GM12878 (cell line): ENCODE results near the gene DSTN. TPM values are rescaled to one million over a fixed set of nuclear protein-coding genes. Genes with fewer than 3 reads are reported as not detected.

Experiments
- ATAC-seq: fragments of 200-7000 bp; cut with Tn5 transposase; 3 replicates; pipeline ENCODE4 v1.9.1; 2020; ENCODE audit warnings: mild to moderate bottlenecking, moderate library complexity
- BruUV-seq: library from RNA; stranded (reverse); fragments of 400-500 nt; replicated peaks from 2 replicates; lab custom pipeline; 2021; lab: Mats Ljungman, UMichigan
- CTCF ChIA-PET: fragments of 300-600 bp; sonication (Branson Sonifier 250); formaldehyde crosslinking; extraction: SDS; loops from one replicate; lab custom pipeline; 2021; ENCODE audit warnings: inconsistent platforms; lab: Yijun Ruan, JAX
- POLR2A ChIA-PET: fragments of 350-600 bp; formaldehyde crosslinking; extraction: SDS; loops from one replicate; lab custom pipeline; 2021; ENCODE audit warnings: inconsistent platforms; lab: Charles Lee
- RAD21 ChIA-PET: fragments of 300-600 bp; sonication (Branson Sonifier 250); formaldehyde crosslinking; loops from one replicate; lab custom pipeline; 2023; ENCODE audit warnings: antibody characterized with exemption; ENCODE audit not compliant: unreplicated experiment; lab: Charles Lee
- SMC1A ChIA-PET: fragments of 300-600 bp; sonication (Branson Sonifier 250); formaldehyde crosslinking; loops from one replicate; lab custom pipeline; 2023; ENCODE audit not compliant: unreplicated experiment, uncharacterized antibody; lab: Charles Lee
- DNase-seq: peaks from one replicate; pipeline ENCODE4 v3.0.0-alpha.2; 2011; ENCODE audit warnings: low read depth, low spot score
- FAIRE-seq: peaks from 3 replicates; lab custom pipeline; 2011; peaks lifted over from hg19 to GRCh38; lab: Jason Lieb, UNC
- H2AFZ ChIP-seq: 2 replicates; pipeline ENCODE4 v1.6.0; 2011; ENCODE audit warnings: low read depth, low read length, control low read depth; ENCODE audit not compliant: control insufficient read depth
- H3K27ac ChIP-seq: 2 replicates; pipeline ENCODE4 v1.5.1; 2011; ENCODE audit warnings: control low read depth; ENCODE audit not compliant: control insufficient read depth, insufficient read depth
- H3K27me3 ChIP-seq, 2 experiments: replicated peaks in 1 of 2; 2 replicates each; pipeline versions ENCODE4 v1.6.0 to v1.6.1; 2011; ENCODE audit warnings: low read length in 1 of 2; ENCODE audit not compliant: control insufficient read depth in 2 of 2, insufficient read depth in 2 of 2
- H3K36me3 ChIP-seq, 2 experiments: 2 replicates each; pipeline ENCODE4 v1.5.1; 2011; ENCODE audit warnings: low read length in 1 of 2; ENCODE audit not compliant: control insufficient read depth in 2 of 2, insufficient read depth in 2 of 2
- H3K4me1 ChIP-seq: 2 replicates; pipeline ENCODE4 v1.6.1; 2011; ENCODE audit warnings: mild to moderate bottlenecking, low read length, moderate library complexity, mixed read lengths; ENCODE audit not compliant: control insufficient read depth, insufficient read depth
- H3K4me2 ChIP-seq: 2 replicates; pipeline ENCODE4 v1.6.0; 2011; ENCODE audit warnings: control low read depth; ENCODE audit not compliant: control insufficient read depth, insufficient read depth
- H3K4me3 ChIP-seq: fragments of 200-600 bp; sonication (generic); 2 replicates; pipeline ENCODE4 v1.5.1; 2016
- H3K79me2 ChIP-seq: 2 replicates; pipeline ENCODE4 v1.6.0; 2011; ENCODE audit warnings: low read length; ENCODE audit not compliant: control insufficient read depth, insufficient read depth
- H3K9ac ChIP-seq: 2 replicates; pipeline ENCODE4 v1.8.0; 2011; ENCODE audit warnings: low read length, control low read depth, mixed read lengths; ENCODE audit not compliant: control insufficient read depth, insufficient read depth
- H3K9me3 ChIP-seq: replicated peaks from 3 replicates; pipeline ENCODE4 v1.5.1; 2011; ENCODE audit warnings: mild to moderate bottlenecking, low read length; ENCODE audit not compliant: control insufficient read depth, insufficient read depth
- H4K20me1 ChIP-seq: 2 replicates; pipeline ENCODE4 v1.6.0; 2011; ENCODE audit not compliant: control insufficient read depth, insufficient read depth
- DPF2 ChIP-seq: fragments of 450-650 bp; IDR thresholded peaks from 2 replicates; pipeline ENCODE4 v1.6.1; 2017; ENCODE audit warnings: mild to moderate bottlenecking
- HDAC2 ChIP-seq: fragments of 200-600 bp; sonication (generic); IDR thresholded peaks from 2 replicates; pipeline ENCODE4 v1.6.1; 2017
- NR2C2 ChIP-seq: IDR thresholded peaks from 2 replicates; pipeline ENCODE4 v1.6.1; 2011; ENCODE audit warnings: borderline replicate concordance, low read depth; ENCODE audit not compliant: control insufficient read depth, insufficient read length
- RCOR1 ChIP-seq: conservative IDR thresholded peaks from 2 replicates; pipeline ENCODE4 v1.6.1; 2012; ENCODE audit warnings: low read depth, low read length, improper control_type of control experiment
- REST ChIP-seq: IDR thresholded peaks from 2 replicates; pipeline ENCODE4 v1.6.1; 2012; ENCODE audit warnings: mild to moderate bottlenecking, low read depth, low read length
- SREBF2 ChIP-seq: IDR thresholded peaks from 2 replicates; pipeline ENCODE4 v1.6.1; 2012; ENCODE audit warnings: mild to moderate bottlenecking, low read length
- STAT1 ChIP-seq: fragments of 450-650 bp; conservative IDR thresholded peaks from 2 replicates; pipeline ENCODE4 v1.6.1; 2014; ENCODE audit warnings: antibody characterized with exemption, mild to moderate bottlenecking
- WGBS: methylation state at CpG from one replicate; pipeline ENCODE4 v1.1.6; 2016; ENCODE audit warnings: low lambda C conversion rate; ENCODE audit not compliant: insufficient replicate concordance, insufficient coverage; ENCODE audit errors: missing lambda C conversion rate; 5-methylcytosine and 5-hydroxymethylcytosine counted together
- in situ Hi-C: fragments of 300-500 bp; cut with MboI; formaldehyde crosslinking; loops from 9 replicates; pipeline ENCODE4 v1.14.3; 2018; ENCODE audit warnings: mixed read lengths
- intact Hi-C: fragments of 100-400 bp; cut with micrococcal nuclease; formaldehyde crosslinking; loops from one replicate; pipeline ENCODE4 v1.14.2; 2022; ENCODE audit not compliant: unreplicated experiment
- polyA plus RNA-seq, 11 experiments: library from polyadenylated mRNA; depleted of rRNA in 4 of 11; unstranded in 6 of 11; stranded (reverse) in 5 of 11; fragments of >200 nt; fragmentation: Nextera tagmentation in 4 of 11; fragmentation: Illumina TruSeq in 1 of 11; extraction: Ambion mirVana in 4 of 11; extraction: Trizol in 1 of 11; gene quantifications; 1 replicate in 1 of 11; 2 replicates in 10 of 11; pipeline versions ENCODE4 v1.2.1 to v1.2.3, GENCODE V29; 2011 to 2016; ENCODE audit warnings: inconsistent platforms in 2 of 11, missing spikeins in 2 of 11, low read depth in 1 of 11
- total RNA-seq, 4 experiments: library from RNA; depleted of rRNA in 3 of 4; stranded (reverse); fragments of >200 nt in 3 of 4; fragmentation: Illumina TruSeq in 1 of 4; extraction: Trizol in 1 of 4; gene quantifications; 2 replicates each; pipeline versions ENCODE4 v1.2.1 to v1.2.3, GENCODE V29; 2013 to 2021
- TF ChIP-seq, protein P1 (sequence below): fragments of 450-650 bp; IDR thresholded peaks from 2 replicates; pipeline ENCODE4 v1.6.1; 2017; ENCODE audit warnings: low read depth, mild to moderate bottlenecking, moderate library complexity
- TF ChIP-seq, protein P2 (sequence below): IDR thresholded peaks from 2 replicates; pipeline ENCODE4 v1.6.1; 2011; ENCODE audit warnings: borderline replicate concordance, low read depth, mild to moderate bottlenecking, moderate library complexity, mixed read lengths, low read length; ENCODE audit not compliant: insufficient read depth; ENCODE audit errors: extremely low read length

The DSTN gene
- total and polyA plus RNA-seq, 10 of the 15 experiments (the other 5 are each of a cell fraction or from before 2014, with no cell fraction given), result 26.7 to 137 (median 40.8) TPM

DNA sequence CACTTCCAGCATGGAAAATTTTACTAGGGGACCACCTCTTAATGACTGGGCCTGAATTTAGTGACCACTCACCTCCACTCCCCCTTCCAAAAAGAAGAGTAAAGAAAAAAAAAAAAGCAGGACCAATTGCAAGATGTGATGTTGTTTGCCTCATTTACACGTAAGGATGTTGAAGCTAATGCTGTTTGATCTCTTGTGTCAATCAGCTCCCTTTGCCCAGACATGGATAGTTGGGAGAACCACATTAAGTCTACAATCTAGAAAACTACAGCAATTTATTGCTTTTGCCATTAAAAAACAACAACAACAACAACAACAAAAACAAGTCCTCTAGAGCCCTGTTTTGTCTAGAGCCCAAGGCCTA lies 11.0 kb upstream of the DSTN start (continued):
- TF ChIP-seq, protein P1, sequence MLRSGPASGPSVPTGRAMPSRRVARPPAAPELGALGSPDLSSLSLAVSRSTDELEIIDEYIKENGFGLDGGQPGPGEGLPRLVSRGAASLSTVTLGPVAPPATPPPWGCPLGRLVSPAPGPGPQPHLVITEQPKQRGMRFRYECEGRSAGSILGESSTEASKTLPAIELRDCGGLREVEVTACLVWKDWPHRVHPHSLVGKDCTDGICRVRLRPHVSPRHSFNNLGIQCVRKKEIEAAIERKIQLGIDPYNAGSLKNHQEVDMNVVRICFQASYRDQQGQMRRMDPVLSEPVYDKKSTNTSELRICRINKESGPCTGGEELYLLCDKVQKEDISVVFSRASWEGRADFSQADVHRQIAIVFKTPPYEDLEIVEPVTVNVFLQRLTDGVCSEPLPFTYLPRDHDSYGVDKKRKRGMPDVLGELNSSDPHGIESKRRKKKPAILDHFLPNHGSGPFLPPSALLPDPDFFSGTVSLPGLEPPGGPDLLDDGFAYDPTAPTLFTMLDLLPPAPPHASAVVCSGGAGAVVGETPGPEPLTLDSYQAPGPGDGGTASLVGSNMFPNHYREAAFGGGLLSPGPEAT, result no peak
- TF ChIP-seq RCOR1 (no peak), STAT1 (no peak), DPF2 (no peak), NR2C2 (no peak), HDAC2 (no peak), REST (no peak)
- TF ChIP-seq, all 136 proteins: peak for 0

GRCh38 chr20:17559338-17559737 lies 10.5 kb upstream of the DSTN start:
- no peak for DNase-seq
- Histone ChIP-seq H3K4me3 (no peak overlapping the region), H3K9ac (no peak overlapping the region), H2AFZ (no peak overlapping the region), H3K4me1 (no peaks in the 10 kb centered on the region), H3K4me2 (no peak overlapping the region), H3K36me3 (no peaks in the 10 kb centered on the region), H3K9me3 (no peaks in the 10 kb centered on the region), H3K27me3 (no peaks in the 10 kb centered on the region; a peak in 1 of 4 replicates), H3K27ac (no peak overlapping the region), H3K79me2 (no peaks in the 10 kb centered on the region), H4K20me1 (no peaks in the 10 kb centered on the region)
- ChIA-PET SMC1A (no interaction called here), CTCF (no interaction called here), POLR2A (no interaction called here), RAD21 (no interaction called here)
- intact Hi-C loops (no loop called here), in situ Hi-C loops (no loop called here)
- TF ChIP-seq, protein P2, sequence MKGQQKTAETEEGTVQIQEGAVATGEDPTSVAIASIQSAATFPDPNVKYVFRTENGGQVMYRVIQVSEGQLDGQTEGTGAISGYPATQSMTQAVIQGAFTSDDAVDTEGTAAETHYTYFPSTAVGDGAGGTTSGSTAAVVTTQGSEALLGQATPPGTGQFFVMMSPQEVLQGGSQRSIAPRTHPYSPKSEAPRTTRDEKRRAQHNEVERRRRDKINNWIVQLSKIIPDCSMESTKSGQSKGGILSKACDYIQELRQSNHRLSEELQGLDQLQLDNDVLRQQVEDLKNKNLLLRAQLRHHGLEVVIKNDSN, result no peak
- TF ChIP-seq HDAC2 (no peak), SREBF2 (no peak)
- ATAC-seq, result no peak
- no peak for FAIRE-seq
- BruUV-seq, result no TSS peak
- WGBS, result 55% methylated on average over 6 of the region's 6 CpGs
